Measurements from ENCODE around the gene NIN.

NIN gene

GRCh38 chr14:50855558-50855957 lies 24.6 kb upstream of the NIN start:
- DNase-seq (ENCODE audit: insufficient read length, low spot score) (no peak), FAIRE-seq (no peak)
- TF ChIP-seq CTCF (IDR thresholded peaks at IDR 0.05; ENCODE audit: insufficient read depth, missing control alignments) = no peak

GRCh38 chr14:50854521-50854920 lies 23.6 kb upstream of the NIN start:
- DNase-seq (ENCODE audit: insufficient read length, low spot score) (no peak), FAIRE-seq (no peak)
- no peak for TF ChIP-seq CTCF (IDR thresholded peaks at IDR 0.05; ENCODE audit: insufficient read depth, missing control alignments)

- DNase-seq (ENCODE audit: insufficient read length, low spot score) (no peak), FAIRE-seq (no peak)
- TF ChIP-seq CTCF (IDR thresholded peaks at IDR 0.05; ENCODE audit: insufficient read depth, missing control alignments) = no peak
Observed at GRCh38 chr14:50853891-50854290, 22.9 kb upstream of the NIN start.

GRCh38 chr14:50846226-50846880 lies 15.4 kb upstream of the NIN start:
- FAIRE-seq (no peak), DNase-seq (ENCODE audit: insufficient read length, low spot score) (no peak)
- TF ChIP-seq CTCF (IDR thresholded peaks at IDR 0.05; ENCODE audit: insufficient read depth, missing control alignments) = no peak

GRCh38 chr14:50845166-50845565 lies 14.2 kb upstream of the NIN start:
- TF ChIP-seq CTCF (IDR thresholded peaks at IDR 0.05; ENCODE audit: insufficient read depth, missing control alignments) = no peak
- FAIRE-seq = no peak
- DNase-seq (ENCODE audit: insufficient read length, low spot score) = no peak

- TF ChIP-seq CTCF (IDR thresholded peaks at IDR 0.05; ENCODE audit: insufficient read depth, missing control alignments) = no peak
- DNase-seq (ENCODE audit: insufficient read length, low spot score) (no peak), FAIRE-seq (no peak)
Observed at GRCh38 chr14:50844391-50844790, 13.4 kb upstream of the NIN start.

GRCh38 chr14:50839691-50840090 lies 8.7 kb upstream of the NIN start:
- DNase-seq (ENCODE audit: insufficient read length, low spot score) (no peak), FAIRE-seq (no peak)

More at GRCh38 chr14:50839691-50840090, 8.7 kb upstream of the NIN start:
- no peak for TF ChIP-seq CTCF (IDR thresholded peaks at IDR 0.05; ENCODE audit: insufficient read depth, missing control alignments)
